GM18861 (cell line): ENCODE data around the gene SMOC2.

Experiments used
- ATAC-seq: cut with Tn5 transposase; IDR thresholded peaks from one replicate; pipeline ENCODE4 v1.9.1; 2021; ENCODE audit not compliant: unreplicated experiment

Gene SMOC2

GRCh38 chr6:168440520-168441433, at the start of gene SMOC2:
SMOC2 (plus strand) TSS chr6:168441184; CDS start chr6:168441371, 187 bp downstream.
- ATAC-seq, result no peak

DNA sequence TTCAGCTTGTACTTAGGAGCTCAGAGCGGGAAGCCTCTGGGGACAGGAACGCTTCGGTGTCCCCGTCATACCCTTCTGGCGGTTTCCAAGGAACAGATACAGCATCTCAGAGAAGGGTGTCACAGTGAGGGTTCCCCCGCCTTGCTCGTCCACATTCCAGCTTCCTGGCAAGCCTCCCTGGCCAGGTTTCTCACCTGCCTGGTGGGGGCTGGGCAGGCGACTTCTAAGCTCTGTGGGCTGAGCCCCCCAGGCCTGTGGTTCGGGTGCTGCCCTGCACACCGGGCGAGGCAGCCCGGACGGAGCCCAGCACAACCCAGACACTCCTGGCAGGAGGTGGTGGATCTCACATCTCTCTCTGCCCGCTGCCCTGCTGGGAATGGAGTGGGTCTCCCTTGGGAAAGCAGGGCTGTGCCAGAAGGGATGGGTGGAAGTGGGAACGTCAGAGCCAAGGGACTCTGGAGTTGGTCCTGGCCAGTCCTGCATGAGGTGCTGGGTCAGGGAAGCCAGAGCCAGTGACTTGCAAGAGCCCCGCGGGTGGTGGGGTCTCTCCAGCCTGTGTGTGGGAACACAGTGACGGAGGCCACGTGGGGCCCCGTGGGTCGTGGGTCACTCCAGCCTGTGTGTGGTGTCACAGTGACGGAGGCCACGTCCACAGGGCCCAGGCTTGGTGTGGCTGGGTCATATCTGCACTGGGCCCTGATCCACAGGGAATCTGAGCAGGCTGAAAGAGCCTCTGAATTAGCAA, 47.7 kb upstream of the SMOC2 start:
- ATAC-seq, result no peak

GRCh38 chr6:168394606-168395005, 46.4 kb upstream of the SMOC2 start:
- no peak for ATAC-seq

GRCh38 chr6:168395983-168396382, 45.0 kb upstream of the SMOC2 start:
- ATAC-seq, result no peak

DNA sequence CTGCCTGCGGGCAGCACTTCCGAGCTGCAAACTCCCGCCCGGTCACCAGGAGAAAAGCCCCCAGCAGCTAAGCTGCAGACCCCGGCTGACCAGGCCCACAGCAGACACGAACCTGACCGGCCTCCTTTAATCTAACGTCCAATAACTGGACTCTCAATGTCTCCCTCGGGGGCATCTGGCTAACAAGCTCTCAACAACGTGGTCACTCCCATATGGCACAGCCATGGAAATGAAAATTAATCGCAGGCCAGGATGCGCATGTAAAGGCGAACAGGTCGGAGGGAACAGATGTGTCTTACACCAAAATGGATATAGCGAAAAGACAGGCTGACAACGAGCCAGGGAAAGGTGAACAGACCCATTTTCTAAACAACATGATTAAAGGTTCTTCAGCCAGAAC, 44.4 kb upstream of the SMOC2 start:
- ATAC-seq, result no peak

- ATAC-seq, result no peak
Observed at GRCh38 chr6:168397012-168397411, 44.0 kb upstream of the SMOC2 start.

- ATAC-seq, result no peak
Observed at GRCh38 chr6:168400037-168400436, 40.9 kb upstream of the SMOC2 start.

DNA sequence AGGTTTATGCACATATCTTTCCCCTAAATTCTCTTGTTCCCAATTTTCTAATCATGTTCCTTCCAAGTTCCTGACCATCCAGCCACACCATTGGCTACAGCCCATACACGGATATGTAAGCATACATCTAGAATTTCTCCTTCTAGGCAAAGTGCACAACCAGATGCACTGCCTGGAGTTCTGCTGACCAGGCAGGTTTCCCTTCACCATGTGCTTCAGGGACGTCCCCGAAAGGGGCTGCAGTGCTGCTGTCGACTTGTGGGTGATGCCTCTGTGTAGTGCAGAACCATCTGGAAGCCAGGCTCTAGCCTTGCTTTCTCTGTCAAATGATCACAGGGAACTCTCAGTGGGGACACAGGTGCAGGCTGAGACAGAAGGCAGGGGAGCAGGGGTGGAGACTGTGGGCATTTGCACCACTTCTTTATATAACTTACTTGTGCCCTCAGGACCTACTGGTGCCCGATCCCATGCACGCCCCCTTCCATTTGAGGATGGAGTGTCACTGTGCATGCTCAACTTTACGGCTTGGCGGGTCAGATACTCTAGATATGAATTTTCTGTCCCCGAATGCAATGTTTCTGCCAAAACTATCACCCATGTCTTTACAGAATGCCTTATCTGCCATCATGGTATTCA, 37.5 kb upstream of the SMOC2 start:
- ATAC-seq, result no peak

DNA sequence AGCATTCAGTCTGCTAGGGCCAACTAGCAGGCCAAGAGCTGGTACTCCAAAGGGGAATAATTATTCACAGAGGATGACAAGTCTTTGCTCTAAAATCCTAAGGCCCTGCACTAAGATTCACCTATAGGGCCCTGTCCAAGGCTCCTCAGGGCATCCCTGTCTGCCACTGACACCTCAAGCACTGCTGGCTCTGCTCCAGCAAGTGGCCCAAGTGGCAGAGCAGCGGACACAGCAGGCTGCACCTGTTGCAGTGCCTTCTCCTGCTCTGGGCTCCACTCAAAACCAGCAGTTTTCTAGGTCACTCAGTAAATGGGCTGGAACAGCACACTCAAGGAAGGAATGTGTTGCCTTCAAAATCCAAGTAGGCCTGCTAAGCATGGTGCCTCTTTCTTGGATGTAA, 36.4 kb upstream of the SMOC2 start:
- no peak for ATAC-seq

DNA sequence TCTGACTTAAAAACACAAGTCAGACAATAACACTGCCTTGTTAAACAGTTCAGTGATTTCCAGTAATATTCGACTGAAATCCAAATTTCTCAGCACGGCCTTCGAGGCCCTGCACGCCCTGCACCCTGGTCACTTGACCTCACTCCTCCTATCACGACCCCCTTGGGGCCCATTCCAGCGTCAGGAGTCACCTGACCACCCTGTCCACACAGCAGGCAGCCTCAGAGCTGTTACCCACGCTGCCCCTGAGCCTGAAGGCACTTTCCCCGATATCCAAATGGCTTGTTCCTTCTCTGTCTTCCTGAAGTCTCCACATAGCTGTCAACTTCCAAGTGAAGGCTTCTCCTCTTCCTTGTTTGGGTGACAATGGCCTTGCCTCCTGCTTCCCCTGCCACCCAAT, 33.1 kb upstream of the SMOC2 start:
- no peak for ATAC-seq

- ATAC-seq, result no peak
Observed at GRCh38 chr6:168408504-168409136, 32.4 kb upstream of the SMOC2 start.

GRCh38 chr6:168410035-168410434, 30.9 kb upstream of the SMOC2 start:
- no peak for ATAC-seq

- no peak for ATAC-seq
Observed at GRCh38 chr6:168410554-168411011, 30.4 kb upstream of the SMOC2 start.

- no peak for ATAC-seq
Observed at GRCh38 chr6:168411130-168411529, 29.9 kb upstream of the SMOC2 start.

- ATAC-seq, result no peak
Observed at GRCh38 chr6:168411793-168412192, 29.2 kb upstream of the SMOC2 start.

- no peak for ATAC-seq
Observed at GRCh38 chr6:168412456-168412855, 28.5 kb upstream of the SMOC2 start.

DNA sequence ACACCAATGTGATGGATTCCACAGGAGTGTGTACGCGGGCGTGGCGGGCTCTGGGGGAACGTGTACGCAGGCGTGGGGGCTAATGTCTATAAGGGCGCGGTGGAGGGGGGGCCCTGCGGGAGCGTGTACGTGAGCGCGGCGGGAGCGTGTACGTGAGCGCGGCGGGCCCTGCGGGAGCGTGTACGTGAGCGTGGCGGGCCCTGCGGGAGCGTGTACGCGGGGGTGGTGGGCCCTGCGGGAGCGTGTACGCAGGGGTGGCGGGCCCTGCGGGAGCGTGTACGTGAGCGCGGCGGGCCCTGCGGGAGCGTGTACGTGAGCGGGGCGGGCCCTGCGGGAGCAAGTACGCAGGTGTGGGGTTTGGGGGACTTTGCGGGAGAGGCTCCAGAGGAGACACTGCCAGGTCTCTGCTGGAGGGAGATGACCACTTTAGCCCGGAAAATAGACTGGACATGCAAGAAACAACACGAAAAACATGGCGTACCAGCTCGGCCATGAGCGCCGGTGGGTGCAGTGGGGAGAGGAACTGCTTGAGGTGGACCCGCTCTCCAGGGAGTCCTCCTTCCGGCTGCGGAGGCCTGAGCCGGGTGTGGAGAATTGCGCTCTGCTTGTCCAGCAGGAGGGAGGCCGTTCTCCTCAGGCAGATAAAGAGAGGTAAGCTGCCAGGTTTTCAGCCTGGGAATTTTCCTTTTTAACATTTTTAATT, 27.8 kb upstream of the SMOC2 start:
- ATAC-seq, result no peak

DNA sequence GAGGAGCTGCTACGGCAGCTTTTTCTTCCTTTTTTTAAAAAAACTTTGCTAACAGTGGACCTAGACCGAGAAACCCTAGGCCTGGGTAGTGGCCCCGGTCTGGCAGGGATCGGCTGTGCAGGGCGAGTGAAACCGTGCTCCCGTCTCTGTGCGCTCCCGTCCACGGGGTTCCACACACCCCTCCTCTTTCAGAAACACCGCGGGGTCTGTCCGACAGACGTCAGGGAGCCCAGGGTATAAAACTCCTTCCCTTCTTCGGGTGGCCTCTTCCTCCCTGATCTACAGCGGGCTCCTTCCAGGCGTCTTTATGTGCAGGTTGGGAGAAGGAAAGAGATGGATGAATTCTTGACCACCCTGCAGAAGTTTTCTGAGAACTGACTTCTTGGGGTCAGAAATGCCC, 27.1 kb upstream of the SMOC2 start:
- no peak for ATAC-seq

DNA sequence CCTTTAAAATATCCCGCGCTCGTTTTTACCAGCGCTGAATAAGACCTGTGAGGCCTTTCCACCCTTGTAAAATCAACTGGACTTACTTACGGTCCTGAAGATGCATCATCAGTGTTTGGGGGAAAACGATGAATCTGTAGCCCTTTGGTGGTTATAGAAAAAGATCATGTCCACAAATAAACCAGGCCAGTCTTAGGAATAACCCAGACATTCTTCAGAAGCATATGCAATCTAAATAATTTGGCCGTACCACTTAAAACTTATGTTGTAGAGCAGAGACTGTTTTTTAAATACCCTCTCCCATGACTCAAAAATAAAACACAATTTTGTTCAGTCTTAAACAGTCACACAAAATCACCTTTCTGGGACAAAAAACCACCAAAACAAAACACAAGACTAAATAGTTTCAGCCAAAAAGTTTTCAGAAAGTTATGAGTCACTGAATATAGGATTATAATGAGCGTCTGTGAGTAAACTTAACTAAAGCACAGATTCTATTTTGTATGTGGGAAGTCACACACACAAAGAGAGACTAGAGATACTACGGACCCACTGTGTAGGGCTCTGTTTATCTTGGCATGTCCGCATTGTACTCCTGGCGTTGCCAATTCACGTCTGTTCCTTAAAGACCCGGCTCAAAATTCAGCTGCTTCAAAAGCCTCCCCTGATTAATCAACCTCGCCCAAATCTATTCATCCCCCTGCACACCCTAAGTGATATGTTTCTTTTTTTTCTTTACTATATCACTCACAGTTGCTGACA, 26.5 kb upstream of the SMOC2 start:
- no peak for ATAC-seq
